ENCODE measurements around the gene LCN12. TPM values are rescaled to one million over a fixed set of nuclear protein-coding genes. Genes with fewer than 3 reads are reported as not detected.

Gene LCN12
- total RNA-seq, 1 experiment from 2014 or later, result not detected

GRCh38 chr9:136926749-136927148, 25.3 kb upstream of the LCN12 start:
- POLR2A ChIA-PET (ENCODE audit: low non-redundant PET), result no interaction called here
- H3K4me1 ChIP-seq (ENCODE audit: insufficient read depth, low read length, poor library complexity, severe bottlenecking), result no peaks in the 10 kb centered on the region
- H3K27me3 ChIP-seq (replicated peaks; ENCODE audit: insufficient read depth, low read depth, low read length, poor library complexity), result no peaks in the 10 kb centered on the region
- intact Hi-C loops (cut with micrococcal nuclease; ENCODE audit: unreplicated experiment), result no loop called here
- no peak overlapping the region for H3K27ac ChIP-seq (ENCODE audit: low read depth, low read length, poor library complexity, severe bottlenecking)
- H3K9me3 ChIP-seq (ENCODE audit: low read depth, low read length, poor library complexity, severe bottlenecking), result no peaks in the 10 kb centered on the region
- DNase-seq (ENCODE audit: low spot score), result no peak
- TF ChIP-seq, protein P1, sequence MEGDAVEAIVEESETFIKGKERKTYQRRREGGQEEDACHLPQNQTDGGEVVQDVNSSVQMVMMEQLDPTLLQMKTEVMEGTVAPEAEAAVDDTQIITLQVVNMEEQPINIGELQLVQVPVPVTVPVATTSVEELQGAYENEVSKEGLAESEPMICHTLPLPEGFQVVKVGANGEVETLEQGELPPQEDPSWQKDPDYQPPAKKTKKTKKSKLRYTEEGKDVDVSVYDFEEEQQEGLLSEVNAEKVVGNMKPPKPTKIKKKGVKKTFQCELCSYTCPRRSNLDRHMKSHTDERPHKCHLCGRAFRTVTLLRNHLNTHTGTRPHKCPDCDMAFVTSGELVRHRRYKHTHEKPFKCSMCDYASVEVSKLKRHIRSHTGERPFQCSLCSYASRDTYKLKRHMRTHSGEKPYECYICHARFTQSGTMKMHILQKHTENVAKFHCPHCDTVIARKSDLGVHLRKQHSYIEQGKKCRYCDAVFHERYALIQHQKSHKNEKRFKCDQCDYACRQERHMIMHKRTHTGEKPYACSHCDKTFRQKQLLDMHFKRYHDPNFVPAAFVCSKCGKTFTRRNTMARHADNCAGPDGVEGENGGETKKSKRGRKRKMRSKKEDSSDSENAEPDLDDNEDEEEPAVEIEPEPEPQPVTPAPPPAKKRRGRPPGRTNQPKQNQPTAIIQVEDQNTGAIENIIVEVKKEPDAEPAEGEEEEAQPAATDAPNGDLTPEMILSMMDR (conservative IDR thresholded peaks at IDR 0.05; ENCODE audit: low read depth, low read length), result no peak
- TF ChIP-seq EZH2 (IDR thresholded peaks at IDR 0.05; ENCODE audit: borderline replicate concordance, low read depth, low read length, poor library complexity, severe bottlenecking), result no peak
- H3K36me3 ChIP-seq (ENCODE audit: insufficient read depth, low read length, poor library complexity, severe bottlenecking), result peaks cover 21% of the 10 kb centered on the region
- no peak overlapping the region for H3K4me3 ChIP-seq (ENCODE audit: low read depth, low read length, poor library complexity, severe bottlenecking)
- BruUV-seq (replicated peaks), result no TSS peak
- CTCF ChIA-PET, result interaction anchor here (0.6 kb wide), 1 partner anchor 48 kb away, joined by 3 read pairs; no protein-coding TSS in a partner anchor

GRCh38 chr9:136927343-136928271, 24.5 kb upstream of the LCN12 start:
- ChIA-PET POLR2A (ENCODE audit: low non-redundant PET) (no interaction called here), CTCF (no interaction called here)
- DNase-seq (ENCODE audit: low spot score), result no peak
- H3K36me3 ChIP-seq (ENCODE audit: insufficient read depth, low read length, poor library complexity, severe bottlenecking), result peaks cover 21% of the 10 kb centered on the region
- H3K27me3 ChIP-seq (replicated peaks; ENCODE audit: insufficient read depth, low read depth, low read length, poor library complexity), result no peaks in the 10 kb centered on the region
- no peak overlapping the region for H3K4me3 ChIP-seq (ENCODE audit: low read depth, low read length, poor library complexity, severe bottlenecking)
- no peaks in the 10 kb centered on the region for H3K4me1 ChIP-seq (ENCODE audit: insufficient read depth, low read length, poor library complexity, severe bottlenecking)
- H3K9me3 ChIP-seq (ENCODE audit: low read depth, low read length, poor library complexity, severe bottlenecking), result no peaks in the 10 kb centered on the region
- no peak overlapping the region for H3K27ac ChIP-seq (ENCODE audit: low read depth, low read length, poor library complexity, severe bottlenecking)
- intact Hi-C loops (cut with micrococcal nuclease; ENCODE audit: unreplicated experiment), result no loop called here
- BruUV-seq (replicated peaks), result no TSS peak
- TF ChIP-seq, protein P1 (conservative IDR thresholded peaks at IDR 0.05; ENCODE audit: low read depth, low read length), result no peak
- TF ChIP-seq EZH2 (IDR thresholded peaks at IDR 0.05; ENCODE audit: borderline replicate concordance, low read depth, low read length, poor library complexity, severe bottlenecking), result no peak

GRCh38 chr9:136928591-136928990, 23.5 kb upstream of the LCN12 start:
- Histone ChIP-seq H3K4me1 (ENCODE audit: insufficient read depth, low read length, poor library complexity, severe bottlenecking) (no peaks in the 10 kb centered on the region), H3K9me3 (ENCODE audit: low read depth, low read length, poor library complexity, severe bottlenecking) (no peaks in the 10 kb centered on the region), H3K4me3 (ENCODE audit: low read depth, low read length, poor library complexity, severe bottlenecking) (no peak overlapping the region), H3K27ac (ENCODE audit: low read depth, low read length, poor library complexity, severe bottlenecking) (no peak overlapping the region), H3K27me3 (replicated peaks; ENCODE audit: insufficient read depth, low read depth, low read length, poor library complexity) (no peaks in the 10 kb centered on the region), H3K36me3 (ENCODE audit: insufficient read depth, low read length, poor library complexity, severe bottlenecking) (peaks cover 21% of the 10 kb centered on the region)
- BruUV-seq (replicated peaks), result no TSS peak
- ChIA-PET CTCF (interaction anchor here (0.6 kb wide), 1 partner anchor 131 kb away, joined by 4 read pairs; no protein-coding TSS in a partner anchor), POLR2A (ENCODE audit: low non-redundant PET) (no interaction called here)
- DNase-seq (ENCODE audit: low spot score), result no peak
- intact Hi-C loops (cut with micrococcal nuclease; ENCODE audit: unreplicated experiment), result no loop called here
- no peak for TF ChIP-seq EZH2 (IDR thresholded peaks at IDR 0.05; ENCODE audit: borderline replicate concordance, low read depth, low read length, poor library complexity, severe bottlenecking)
- TF ChIP-seq, protein P1 (conservative IDR thresholded peaks at IDR 0.05; ENCODE audit: low read depth, low read length), result no peak

Data from A673 (cell line).